Transverse colon (tissue), 3 donors: Measurements from ENCODE around the gene ZMYM4.

ENCODE experiments used
- POLR2A ChIP-seq: fragments of 450-650 bp; IDR thresholded peaks from one replicate; pipeline ENCODE4 v1.6.1; 2016; ENCODE audit warnings: antibody characterized with exemption, mild to moderate bottlenecking, moderate library complexity
- TF ChIP-seq, protein P1 (sequence below), 5 experiments: fragments of 200-600 bp in 3 of 5; fragments of 450-650 bp in 2 of 5; sonication (generic) in 3 of 5; IDR thresholded peaks; 1 replicate in 2 of 5; 2 replicates in 3 of 5; pipeline ENCODE4 v1.5.1; 2016 to 2017; ENCODE audit warnings: antibody characterized with exemption in 5 of 5, inconsistent platforms in 3 of 5, mild to moderate bottlenecking in 2 of 5, moderate library complexity in 1 of 5

DNA sequence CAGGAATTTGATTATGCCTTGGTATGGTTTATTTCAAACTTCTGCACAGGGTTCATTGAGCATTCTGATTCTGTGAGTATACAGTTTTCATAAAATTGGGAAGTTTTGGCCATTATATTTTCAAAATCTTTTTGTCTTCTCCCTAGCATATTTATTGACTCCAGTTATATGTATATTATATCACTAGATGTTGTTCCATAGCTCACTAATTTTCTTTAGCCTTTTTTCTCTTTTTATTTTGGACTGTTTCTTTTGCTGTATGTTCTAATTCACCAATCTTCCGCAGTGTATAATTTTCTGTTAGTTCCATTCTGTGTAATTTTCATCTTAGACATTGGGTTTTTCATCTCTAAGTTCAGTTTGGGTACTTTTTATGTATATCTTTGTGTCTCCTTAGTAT, 31.9 kb downstream of the ZMYM4 start:
- TF ChIP-seq POLR2A, result no peak
- TF ChIP-seq, protein P1, sequence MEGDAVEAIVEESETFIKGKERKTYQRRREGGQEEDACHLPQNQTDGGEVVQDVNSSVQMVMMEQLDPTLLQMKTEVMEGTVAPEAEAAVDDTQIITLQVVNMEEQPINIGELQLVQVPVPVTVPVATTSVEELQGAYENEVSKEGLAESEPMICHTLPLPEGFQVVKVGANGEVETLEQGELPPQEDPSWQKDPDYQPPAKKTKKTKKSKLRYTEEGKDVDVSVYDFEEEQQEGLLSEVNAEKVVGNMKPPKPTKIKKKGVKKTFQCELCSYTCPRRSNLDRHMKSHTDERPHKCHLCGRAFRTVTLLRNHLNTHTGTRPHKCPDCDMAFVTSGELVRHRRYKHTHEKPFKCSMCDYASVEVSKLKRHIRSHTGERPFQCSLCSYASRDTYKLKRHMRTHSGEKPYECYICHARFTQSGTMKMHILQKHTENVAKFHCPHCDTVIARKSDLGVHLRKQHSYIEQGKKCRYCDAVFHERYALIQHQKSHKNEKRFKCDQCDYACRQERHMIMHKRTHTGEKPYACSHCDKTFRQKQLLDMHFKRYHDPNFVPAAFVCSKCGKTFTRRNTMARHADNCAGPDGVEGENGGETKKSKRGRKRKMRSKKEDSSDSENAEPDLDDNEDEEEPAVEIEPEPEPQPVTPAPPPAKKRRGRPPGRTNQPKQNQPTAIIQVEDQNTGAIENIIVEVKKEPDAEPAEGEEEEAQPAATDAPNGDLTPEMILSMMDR (IDR thresholded peaks at IDR 0.05), result no peak
